Jurkat, Clone E6-1 (cell line): ENCODE results near the gene CD96.
A peak's percentile ranks its signal among the peaks of the same experiment; 100 is the strongest.
"Not testable (repeated sequence)": the region's sequence is repeated elsewhere in the genome, so short reads cannot be mapped to it uniquely, and the experiment has no call there.

Experiments
- DNase-seq: peaks from one replicate; pipeline ENCODE4 v3.0.0-alpha.2; 2011; ENCODE audit warnings: low read depth, low spot score
- H3K4me3 ChIP-seq: 2 replicates; pipeline ENCODE4 v1.5.1; 2011; ENCODE audit warnings: mild to moderate bottlenecking, low read length, control low read depth, moderate library complexity

Gene CD96

GRCh38 chr3:111548092-111548491 is 6.1 kb downstream of the CD96 start:
- H3K4me3 ChIP-seq, result peak overlapping the region; percentile 32
- DNase-seq, result no peak

- DNase-seq, result no peak
- no peak overlapping the region for H3K4me3 ChIP-seq
These were observed 6.8 kb downstream of the CD96 start for GRCh38 chr3:111548756-111549155.

GRCh38 chr3:111561902-111562301 is 19.9 kb downstream of the CD96 start:
- not testable (repeated sequence) for DNase-seq, H3K4me3 ChIP-seq

- H3K4me3 ChIP-seq, result no peak overlapping the region
- DNase-seq, result no peak
These were observed 24.8 kb downstream of the CD96 start for GRCh38 chr3:111566844-111567243.

- H3K4me3 ChIP-seq, result no peak overlapping the region
These were observed 26.4 kb downstream of the CD96 start for GRCh38 chr3:111568355-111568754.

DNA sequence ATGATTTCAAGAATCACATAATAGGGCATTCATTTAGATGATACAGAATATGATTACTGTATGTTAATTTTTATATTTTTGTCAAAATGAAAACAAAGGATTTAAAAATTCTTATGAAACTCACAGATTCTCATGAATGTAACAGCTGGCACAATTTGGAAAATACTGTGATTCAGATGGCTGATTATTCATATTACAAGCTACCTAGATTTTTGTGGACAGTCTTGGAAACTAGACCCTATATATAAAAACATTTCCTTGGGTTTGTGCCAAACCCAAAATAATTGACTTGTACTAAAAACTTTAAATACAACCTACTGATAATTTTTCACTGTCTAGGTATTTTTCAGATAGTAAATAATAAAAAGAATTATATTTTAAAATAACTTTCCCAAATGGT is 26.9 kb downstream of the CD96 start:
- no peak for DNase-seq

More at GRCh38 chr3:111568355-111568754, 26.4 kb downstream of the CD96 start:
- DNase-seq, result no peak

GRCh38 chr3:111570404-111571030 is 28.5 kb downstream of the CD96 start:
- DNase-seq, result no peak
- H3K4me3 ChIP-seq, result no peak overlapping the region

More for the DNA sequence above, 26.9 kb downstream of the CD96 start:
- no peak overlapping the region for H3K4me3 ChIP-seq

GRCh38 chr3:111571282-111571681 is 29.3 kb downstream of the CD96 start:
- H3K4me3 ChIP-seq, result no peak overlapping the region
- DNase-seq, result no peak

DNA sequence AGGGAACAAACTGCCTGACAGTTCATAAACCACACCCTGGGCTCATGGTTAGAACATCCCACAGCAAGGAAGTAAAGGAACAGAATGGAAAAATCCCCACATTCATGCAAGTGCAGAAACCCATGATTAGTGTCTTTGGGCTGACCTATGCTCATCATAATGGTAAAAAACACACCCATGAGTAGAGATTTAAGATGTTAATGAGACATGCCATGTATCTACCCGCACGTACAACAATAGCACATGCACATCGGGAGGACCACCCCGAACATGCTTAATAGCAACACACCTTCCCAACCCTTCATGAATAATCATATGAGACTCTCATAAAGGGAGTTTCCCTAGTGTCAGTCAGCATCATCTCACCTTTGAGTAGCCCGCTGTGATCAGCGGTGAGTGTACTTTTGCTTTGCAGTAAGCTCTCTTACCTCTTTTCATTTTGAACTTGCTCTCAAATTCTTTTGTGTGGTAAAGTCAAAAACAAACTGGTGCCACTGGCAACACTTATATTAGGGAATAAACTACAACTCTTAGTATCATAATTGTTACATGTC is 30.0 kb downstream of the CD96 start:
- no peak overlapping the region for H3K4me3 ChIP-seq
- DNase-seq, result no peak

GRCh38 chr3:111577113-111577512 is 35.1 kb downstream of the CD96 start:
- DNase-seq, result peak; percentile 10
- no peak overlapping the region for H3K4me3 ChIP-seq

GRCh38 chr3:111577798-111578685 is 36.0 kb downstream of the CD96 start:
- H3K4me3 ChIP-seq, result no peak overlapping the region
- DNase-seq, result peak; percentile 56

DNA sequence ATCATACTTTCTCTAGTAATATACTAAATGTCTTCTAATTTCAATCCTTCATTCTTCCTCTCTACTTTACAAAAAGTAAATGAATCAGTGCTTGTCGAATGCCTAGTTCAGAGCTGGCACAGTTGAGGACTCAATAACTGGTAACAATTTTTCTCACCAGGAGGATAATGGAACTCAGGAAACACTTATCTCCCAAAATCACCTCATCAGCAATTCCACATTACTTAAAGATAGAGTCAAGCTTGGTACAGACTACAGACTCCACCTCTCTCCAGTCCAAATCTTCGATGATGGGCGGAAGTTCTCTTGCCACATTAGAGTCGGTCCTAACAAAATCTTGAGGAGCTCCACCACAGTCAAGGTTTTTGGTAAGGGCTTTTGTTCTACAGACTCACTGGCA is 36.9 kb downstream of the CD96 start:
- no peak overlapping the region for H3K4me3 ChIP-seq
- no peak for DNase-seq

GRCh38 chr3:111579495-111579894 is 37.5 kb downstream of the CD96 start:
- no peak for DNase-seq
- no peak overlapping the region for H3K4me3 ChIP-seq

GRCh38 chr3:111581403-111582119 is 39.6 kb downstream of the CD96 start:
- H3K4me3 ChIP-seq, result no peak overlapping the region
- DNase-seq, result no peak

GRCh38 chr3:111582120-111582474 is 40.1 kb downstream of the CD96 start:
- H3K4me3 ChIP-seq, result no peak overlapping the region
- no peak for DNase-seq

- DNase-seq, result no peak
- no peak overlapping the region for H3K4me3 ChIP-seq
These were observed 42.7 kb downstream of the CD96 start for GRCh38 chr3:111584744-111585143.

- H3K4me3 ChIP-seq, result no peak overlapping the region
- DNase-seq, result no peak
These were observed 43.2 kb downstream of the CD96 start for GRCh38 chr3:111585217-111585616.

DNA sequence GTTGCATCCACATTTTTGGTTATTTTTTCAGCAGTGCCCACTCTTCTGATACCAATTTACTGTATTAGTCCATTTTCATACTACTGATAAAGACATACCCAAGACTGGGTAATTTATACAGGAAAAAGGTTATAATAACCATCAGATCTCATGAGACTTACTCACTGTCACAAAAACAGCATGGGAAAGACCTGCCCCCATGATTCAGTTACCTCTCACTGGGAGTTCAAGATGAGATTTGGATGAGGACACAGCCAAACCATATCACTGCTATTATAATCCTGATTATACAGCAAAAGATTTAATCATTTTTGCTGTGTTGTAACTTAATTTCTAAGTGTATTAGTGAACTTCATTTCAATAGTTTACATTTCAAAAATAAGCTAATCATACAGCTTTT is 46.5 kb downstream of the CD96 start:
- DNase-seq, result no peak
- no peak overlapping the region for H3K4me3 ChIP-seq

DNA sequence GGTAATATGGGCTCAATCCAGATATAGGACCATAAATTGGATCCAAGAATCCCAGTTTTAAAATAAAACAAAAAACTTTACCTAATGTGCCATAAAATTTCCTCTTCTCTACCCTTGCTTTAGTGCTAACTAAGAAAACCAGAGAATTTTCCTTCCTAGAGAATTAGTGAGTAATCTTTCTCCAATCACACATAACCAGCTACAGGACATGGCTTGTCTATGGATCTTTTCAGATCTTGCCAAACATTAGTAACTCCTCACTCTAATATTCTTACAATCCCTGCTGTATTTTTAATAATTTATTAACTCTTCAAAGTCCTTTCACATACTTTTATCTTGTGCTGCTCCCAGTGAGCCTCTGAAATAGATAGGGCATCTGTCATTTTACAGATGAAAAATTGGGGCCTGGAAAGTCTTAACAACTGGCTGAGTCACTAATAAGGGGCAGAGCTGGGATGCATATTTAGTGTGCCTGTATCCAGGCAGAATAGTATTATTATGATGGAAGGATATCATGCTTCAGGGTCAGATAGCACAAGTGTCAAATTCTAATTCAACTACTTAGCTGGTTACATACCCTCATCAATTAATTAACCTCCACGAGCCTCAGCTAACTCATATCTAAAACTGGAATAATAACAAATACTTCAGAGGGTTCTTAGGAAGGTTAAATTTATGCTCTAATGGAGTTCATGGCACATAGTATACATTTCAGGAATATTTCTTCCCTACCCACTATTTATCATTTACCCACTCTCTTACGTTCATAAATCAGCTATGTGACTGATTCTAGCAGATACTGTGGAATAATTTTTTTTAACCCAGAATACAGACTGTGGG is 47.5 kb downstream of the CD96 start:
- no peak overlapping the region for H3K4me3 ChIP-seq
- DNase-seq, result no peak
